Measurements from ENCODE around the gene PTTG1IP.

Gene PTTG1IP

GRCh38 chr21:44819283-44820243 lies 53.9 kb downstream of the PTTG1IP start:
- DNase-seq, result no peak

DNA sequence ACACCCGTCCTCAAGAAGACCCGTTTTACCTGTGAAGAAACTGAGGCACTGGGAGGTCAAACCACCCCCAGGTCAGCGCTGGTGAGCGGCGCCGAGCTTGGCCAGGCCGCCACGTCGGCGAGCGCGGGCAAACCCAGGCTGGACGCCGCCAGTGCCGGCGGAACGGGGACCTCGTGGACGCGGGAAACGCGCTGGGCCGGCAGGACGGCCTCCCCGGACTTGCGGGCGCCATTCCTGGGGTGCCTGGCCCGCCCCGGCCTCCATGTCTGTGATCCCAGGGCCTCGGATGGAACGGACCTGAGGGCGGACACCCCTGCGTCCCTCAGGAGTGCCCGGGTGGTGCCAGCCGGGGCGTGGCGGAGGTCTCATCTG lies 54.9 kb downstream of the PTTG1IP start:
- DNase-seq, result no peak

DNA sequence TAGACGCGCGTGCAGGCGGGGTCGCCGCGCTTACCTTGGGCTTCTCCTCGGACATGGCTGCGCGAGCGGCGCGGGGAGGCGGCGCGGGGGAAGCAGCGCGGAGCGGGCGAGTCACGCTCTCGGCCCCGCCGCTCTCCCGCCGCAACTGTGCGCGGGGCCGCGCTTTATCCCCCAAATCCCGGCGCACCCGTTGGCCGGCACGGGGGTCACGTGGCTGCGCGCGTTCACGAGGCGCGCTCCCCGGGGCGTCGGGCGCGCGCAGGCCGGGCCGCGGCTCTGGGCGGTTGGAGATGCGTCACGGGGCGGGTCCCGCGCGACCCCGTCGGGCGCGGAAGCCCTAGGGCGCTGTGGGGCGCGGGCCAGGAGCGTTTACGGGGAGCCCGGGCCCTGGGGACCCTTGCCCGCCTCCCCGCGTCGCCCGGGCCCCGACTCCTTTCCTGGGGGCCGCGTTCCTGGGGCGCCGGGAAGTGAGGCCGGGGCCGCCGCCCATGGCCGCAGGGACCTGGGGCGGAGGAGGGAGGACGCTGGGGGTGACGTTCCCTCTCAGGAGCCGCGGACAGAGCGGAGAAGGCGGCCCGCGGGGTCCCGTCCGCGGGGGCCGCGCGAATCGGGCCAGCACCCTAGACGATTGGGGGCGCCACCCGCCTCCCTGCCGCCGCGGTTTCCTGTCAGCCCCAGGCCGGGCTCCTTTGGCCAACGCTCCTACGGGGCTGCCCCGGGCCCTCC lies 55.4 kb downstream of the PTTG1IP start, which contains the start of gene SUMO3:
SUMO3 (minus strand) TSS at position 149 of the 726 bp plus-strand sequence; CDS start at position 55, 94 bp downstream.
- peak; percentile 70 to 74 for DNase-seq

GRCh38 chr21:44817506-44817880 lies 56.0 kb downstream of the PTTG1IP start:
- peak; percentile 90 to 91 for DNase-seq

GRCh38 chr21:44816761-44817505 lies 56.6 kb downstream of the PTTG1IP start:
- no peak for DNase-seq

GRCh38 chr21:44815852-44816628 lies 57.5 kb downstream of the PTTG1IP start:
- no peak for DNase-seq

GRCh38 chr21:44815225-44815624 lies 58.3 kb downstream of the PTTG1IP start:
- no peak for DNase-seq

DNA sequence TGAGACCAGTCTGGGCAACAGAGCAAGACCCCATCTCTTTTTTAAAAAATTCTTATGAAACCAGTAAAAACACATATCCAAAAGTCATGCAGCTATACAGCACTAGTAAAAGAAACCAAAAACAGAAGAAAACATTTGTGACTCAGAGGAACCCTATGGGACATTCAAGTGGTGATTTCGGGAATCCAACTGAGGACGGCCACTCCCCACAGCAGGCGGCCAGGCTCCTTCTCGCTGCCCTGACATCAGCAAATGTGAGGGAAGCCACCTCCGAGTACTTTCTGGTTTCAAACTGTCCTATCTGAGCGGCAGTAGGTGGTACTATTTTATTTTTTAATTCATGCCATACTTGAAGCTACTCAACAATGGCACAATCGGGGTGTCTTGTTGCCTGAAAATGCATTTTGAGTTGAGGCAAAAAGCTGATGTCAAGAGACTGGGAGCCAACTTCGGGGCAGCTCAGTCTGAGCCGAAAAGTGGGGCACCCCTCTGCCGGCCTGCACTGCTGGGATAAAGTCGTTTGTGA lies 58.9 kb downstream of the PTTG1IP start:
- DNase-seq, result no peak

GRCh38 chr21:44813727-44814126 lies 59.8 kb downstream of the PTTG1IP start:
- DNase-seq, result no peak

DNA sequence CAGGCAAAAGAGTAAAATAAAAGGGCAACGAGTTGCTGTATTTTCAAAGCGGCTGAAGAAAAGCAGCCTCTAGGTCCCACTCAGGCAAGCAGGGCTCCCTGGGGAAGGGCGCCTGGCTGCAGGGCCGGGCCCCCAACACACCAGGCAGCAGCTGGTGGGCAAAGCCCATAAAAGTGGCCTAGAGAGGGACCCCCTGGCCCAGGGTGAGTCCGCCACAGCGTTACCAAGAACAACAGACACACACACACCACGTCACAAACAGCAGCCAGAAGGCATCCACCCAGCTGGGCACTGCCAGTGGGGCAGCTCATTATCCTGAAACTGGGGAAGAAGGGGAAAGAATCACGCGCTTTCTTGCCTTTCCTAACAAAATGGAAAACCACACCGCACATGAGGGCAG lies 60.3 kb downstream of the PTTG1IP start:
- no peak for DNase-seq

- DNase-seq, result no peak
These were observed 60.9 kb downstream of the PTTG1IP start for GRCh38 chr21:44812640-44813039.

- DNase-seq, result no peak
These were observed 62.7 kb downstream of the PTTG1IP start for GRCh38 chr21:44810779-44811178.

DNA sequence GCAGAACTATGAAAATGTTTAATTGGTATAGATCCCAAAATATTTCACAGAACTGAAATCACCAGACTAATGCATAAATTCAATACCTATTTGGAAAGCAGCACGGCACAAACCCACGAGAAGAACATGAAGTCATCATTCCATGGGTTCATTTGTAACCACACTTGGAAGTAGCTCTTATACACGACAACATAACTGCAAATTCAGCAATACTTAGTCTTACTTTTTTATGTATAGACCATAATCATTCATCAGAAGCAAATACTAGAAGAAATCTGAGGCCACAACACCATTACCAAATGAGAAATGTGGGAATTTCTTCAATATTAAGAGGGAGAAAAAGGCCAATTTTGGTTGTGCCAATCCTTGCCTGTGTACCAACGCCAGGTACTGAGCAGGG lies 67.6 kb downstream of the PTTG1IP start:
- no peak for DNase-seq

- DNase-seq, result no peak
These were observed 68.3 kb downstream of the PTTG1IP start for GRCh38 chr21:44805226-44805625.

DNA sequence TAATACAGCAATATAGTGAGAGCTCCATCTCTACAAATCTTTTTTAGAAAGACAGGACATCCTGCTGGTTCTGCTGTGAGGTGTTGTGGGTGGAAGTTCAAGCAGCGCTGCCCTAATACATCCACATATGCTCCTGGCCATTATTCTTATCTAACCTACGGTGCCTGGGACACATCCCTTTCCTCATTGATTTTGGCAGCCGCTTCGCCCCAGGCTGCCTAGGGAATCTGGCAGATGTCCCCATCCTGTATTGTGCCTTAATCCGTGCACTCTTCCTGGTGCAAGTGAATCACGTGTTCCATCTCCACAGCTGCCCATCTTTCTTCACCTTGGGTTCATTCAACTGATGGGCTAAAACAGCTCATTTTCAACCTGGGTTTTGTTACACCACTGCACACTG lies 68.7 kb downstream of the PTTG1IP start:
- DNase-seq, result no peak

DNA sequence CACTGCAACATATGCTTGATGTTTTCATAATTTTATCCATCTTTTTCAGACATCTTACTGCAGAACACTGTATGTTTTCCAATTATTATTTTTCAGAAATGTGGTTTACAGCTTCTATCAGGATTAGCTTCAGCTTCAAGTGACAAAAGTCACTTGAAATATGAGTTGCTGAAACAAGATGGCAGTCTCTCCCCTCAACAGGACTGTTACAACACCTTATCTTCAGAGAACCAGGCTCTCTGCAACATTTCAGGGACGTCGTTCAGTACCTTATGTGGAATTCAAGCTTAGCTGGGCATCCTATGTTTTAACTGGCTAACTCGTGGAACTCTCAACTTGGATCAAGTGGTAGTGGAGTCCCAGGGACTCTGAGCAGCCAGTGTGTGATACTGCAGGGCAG lies 69.8 kb downstream of the PTTG1IP start:
- DNase-seq, result no peak

- no peak for DNase-seq
These were observed 70.9 kb downstream of the PTTG1IP start for GRCh38 chr21:44802396-44803153.

GRCh38 chr21:44801468-44802395 lies 71.8 kb downstream of the PTTG1IP start, which contains the start of gene UBE2G2:
Gene UBE2G2, minus strand, starts transcription at chr21:44801820. Its CDS starts 72 bp downstream, at chr21:44801748.
- DNase-seq, result peak; percentile 77 to 80

DNA sequence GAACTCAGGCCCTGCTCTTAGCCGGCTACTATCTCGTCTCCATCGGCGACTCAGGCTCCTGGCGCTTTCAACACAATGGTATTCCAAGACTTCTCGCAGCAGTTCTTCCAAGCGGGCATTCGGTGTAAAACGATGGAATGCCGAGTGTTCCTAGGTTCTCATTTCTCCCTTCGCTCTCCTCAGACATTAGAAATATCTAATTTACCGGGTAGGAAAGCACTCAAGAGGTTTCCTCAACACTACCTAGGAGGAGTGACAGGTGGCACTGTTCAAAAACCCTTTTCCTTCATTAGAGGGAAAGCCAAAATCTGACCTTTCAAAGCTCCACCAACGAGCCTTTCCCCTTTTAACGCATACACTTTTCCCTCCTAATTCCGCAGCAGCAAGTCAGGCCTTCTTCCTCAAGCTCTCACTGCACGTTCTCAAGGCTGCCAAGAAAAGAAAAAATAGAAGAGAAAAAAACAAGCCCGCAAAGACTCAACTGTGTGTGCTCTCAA lies 72.5 kb downstream of the PTTG1IP start:
- no peak for DNase-seq

- no peak for DNase-seq
These were observed 73.4 kb downstream of the PTTG1IP start for GRCh38 chr21:44800103-44800502.

All from activated CD4-positive, alpha-beta T cell treated with anti-CD3 and anti-CD28 coated beads, Interleukin-2, amount 50 U/mL, for 4 hours (primary cell).